Measurements from ENCODE around the gene BIRC2. TPM values are rescaled to one million over a fixed set of nuclear protein-coding genes. Genes with fewer than 3 reads are reported as not detected.

Gene BIRC2
- total and polyA plus RNA-seq, 9 of the 15 experiments (the other 6 are each of a cell fraction or from before 2014, with no cell fraction given): 14.3 to 45.9 (median 20.7) TPM

- no peak for TF ChIP-seq POLR3A (IDR thresholded peaks at IDR 0.05; ENCODE audit: borderline replicate concordance, extremely low read depth, insufficient read depth, insufficient read length)
- peak; percentile 30; the same call in 1 of the 2 replicates for TF ChIP-seq TCF3 (CRISPR knock-in tag; IDR thresholded peaks at IDR 0.05)
- peak; percentile 42 for TF ChIP-seq BRD9 (IDR thresholded peaks at IDR 0.05; ENCODE audit: low read depth, partially characterized antibody)
- TF ChIP-seq, protein P1, sequence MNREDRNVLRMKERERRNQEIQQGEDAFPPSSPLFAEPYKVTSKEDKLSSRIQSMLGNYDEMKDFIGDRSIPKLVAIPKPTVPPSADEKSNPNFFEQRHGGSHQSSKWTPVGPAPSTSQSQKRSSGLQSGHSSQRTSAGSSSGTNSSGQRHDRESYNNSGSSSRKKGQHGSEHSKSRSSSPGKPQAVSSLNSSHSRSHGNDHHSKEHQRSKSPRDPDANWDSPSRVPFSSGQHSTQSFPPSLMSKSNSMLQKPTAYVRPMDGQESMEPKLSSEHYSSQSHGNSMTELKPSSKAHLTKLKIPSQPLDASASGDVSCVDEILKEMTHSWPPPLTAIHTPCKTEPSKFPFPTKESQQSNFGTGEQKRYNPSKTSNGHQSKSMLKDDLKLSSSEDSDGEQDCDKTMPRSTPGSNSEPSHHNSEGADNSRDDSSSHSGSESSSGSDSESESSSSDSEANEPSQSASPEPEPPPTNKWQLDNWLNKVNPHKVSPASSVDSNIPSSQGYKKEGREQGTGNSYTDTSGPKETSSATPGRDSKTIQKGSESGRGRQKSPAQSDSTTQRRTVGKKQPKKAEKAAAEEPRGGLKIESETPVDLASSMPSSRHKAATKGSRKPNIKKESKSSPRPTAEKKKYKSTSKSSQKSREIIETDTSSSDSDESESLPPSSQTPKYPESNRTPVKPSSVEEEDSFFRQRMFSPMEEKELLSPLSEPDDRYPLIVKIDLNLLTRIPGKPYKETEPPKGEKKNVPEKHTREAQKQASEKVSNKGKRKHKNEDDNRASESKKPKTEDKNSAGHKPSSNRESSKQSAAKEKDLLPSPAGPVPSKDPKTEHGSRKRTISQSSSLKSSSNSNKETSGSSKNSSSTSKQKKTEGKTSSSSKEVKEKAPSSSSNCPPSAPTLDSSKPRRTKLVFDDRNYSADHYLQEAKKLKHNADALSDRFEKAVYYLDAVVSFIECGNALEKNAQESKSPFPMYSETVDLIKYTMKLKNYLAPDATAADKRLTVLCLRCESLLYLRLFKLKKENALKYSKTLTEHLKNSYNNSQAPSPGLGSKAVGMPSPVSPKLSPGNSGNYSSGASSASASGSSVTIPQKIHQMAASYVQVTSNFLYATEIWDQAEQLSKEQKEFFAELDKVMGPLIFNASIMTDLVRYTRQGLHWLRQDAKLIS (CRISPR knock-in tag; IDR thresholded peaks at IDR 0.05): no peak
- peak; percentile 82 to 85 for TF ChIP-seq NRF1 (conservative IDR thresholded peaks at IDR 0.05 in 1 of 2, IDR thresholded peaks at IDR 0.05 in 1 of 2)
- TF ChIP-seq, protein P2, sequence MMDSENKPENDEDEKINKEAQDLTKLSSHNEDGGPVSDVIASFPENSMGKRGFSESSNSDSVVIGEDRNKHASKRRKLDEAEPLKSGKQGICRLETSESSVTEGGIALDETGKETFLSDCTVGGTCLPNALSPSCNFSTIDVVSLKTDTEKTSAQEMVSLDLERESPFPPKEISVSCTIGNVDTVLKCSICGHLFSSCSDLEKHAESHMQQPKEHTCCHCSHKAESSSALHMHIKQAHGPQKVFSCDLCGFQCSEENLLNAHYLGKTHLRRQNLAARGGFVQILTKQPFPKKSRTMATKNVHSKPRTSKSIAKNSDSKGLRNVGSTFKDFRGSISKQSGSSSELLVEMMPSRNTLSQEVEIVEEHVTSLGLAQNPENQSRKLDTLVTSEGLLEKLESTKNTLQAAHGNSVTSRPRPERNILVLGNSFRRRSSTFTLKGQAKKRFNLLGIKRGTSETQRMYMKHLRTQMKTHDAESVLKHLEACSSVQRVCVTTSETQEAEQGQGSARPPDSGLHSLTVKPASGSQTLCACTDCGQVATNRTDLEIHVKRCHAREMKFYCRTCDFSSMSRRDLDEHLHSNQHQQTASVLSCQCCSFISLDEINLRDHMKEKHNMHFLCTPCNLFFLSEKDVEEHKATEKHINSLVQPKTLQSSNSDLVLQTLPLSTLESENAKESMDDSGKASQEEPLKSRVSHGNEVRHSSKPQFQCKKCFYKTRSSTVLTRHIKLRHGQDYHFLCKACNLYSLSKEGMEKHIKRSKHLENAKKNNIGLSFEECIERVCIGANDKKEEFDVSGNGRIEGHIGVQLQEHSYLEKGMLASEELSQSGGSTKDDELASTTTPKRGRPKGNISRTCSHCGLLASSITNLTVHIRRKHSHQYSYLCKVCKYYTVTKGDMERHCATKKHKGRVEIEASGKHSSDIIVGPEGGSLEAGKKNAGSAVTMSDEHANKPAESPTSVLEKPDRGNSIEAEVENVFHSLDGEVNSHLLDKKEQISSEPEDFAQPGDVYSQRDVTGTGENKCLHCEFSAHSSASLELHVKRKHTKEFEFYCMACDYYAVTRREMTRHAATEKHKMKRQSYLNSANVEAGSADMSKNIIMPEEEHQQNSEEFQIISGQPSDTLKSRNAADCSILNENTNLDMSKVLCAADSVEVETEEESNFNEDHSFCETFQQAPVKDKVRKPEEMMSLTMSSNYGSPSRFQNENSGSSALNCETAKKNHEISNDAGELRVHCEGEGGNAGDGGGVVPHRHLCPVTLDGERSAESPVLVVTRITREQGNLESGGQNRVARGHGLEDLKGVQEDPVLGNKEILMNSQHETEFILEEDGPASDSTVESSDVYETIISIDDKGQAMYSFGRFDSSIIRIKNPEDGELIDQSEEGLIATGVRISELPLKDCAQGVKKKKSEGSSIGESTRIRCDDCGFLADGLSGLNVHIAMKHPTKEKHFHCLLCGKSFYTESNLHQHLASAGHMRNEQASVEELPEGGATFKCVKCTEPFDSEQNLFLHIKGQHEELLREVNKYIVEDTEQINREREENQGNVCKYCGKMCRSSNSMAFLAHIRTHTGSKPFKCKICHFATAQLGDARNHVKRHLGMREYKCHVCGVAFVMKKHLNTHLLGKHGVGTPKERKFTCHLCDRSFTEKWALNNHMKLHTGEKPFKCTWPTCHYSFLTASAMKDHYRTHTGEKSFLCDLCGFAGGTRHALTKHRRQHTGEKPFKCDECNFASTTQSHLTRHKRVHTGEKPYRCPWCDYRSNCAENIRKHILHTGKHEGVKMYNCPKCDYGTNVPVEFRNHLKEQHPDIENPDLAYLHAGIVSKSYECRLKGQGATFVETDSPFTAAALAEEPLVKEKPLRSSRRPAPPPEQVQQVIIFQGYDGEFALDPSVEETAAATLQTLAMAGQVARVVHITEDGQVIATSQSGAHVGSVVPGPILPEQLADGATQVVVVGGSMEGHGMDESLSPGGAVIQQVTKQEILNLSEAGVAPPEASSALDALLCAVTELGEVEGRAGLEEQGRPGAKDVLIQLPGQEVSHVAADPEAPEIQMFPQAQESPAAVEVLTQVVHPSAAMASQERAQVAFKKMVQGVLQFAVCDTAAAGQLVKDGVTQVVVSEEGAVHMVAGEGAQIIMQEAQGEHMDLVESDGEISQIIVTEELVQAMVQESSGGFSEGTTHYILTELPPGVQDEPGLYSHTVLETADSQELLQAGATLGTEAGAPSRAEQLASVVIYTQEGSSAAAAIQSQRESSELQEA (IDR thresholded peaks at IDR 0.05; ENCODE audit: low read depth): no peak
- no peak for TF ChIP-seq FOXO4 (CRISPR knock-in tag; IDR thresholded peaks at IDR 0.05)
- TF ChIP-seq NCOA2 (IDR thresholded peaks at IDR 0.05; ENCODE audit: partially characterized antibody in 2 of 2): no peak
- TF ChIP-seq SMARCA5 (IDR thresholded peaks at IDR 0.05): no peak; the same call in 1 of the 2 replicates
- TF ChIP-seq HNRNPH1 (optimal IDR thresholded peaks at IDR 0.05; ENCODE audit: low read depth, low read length): no peak
- no peak for TF ChIP-seq MCM5 (IDR thresholded peaks at IDR 0.05; ENCODE audit: low read depth)
- TF ChIP-seq ZNF239 (CRISPR knock-in tag; IDR thresholded peaks at IDR 0.05): no peak
- no peak for TF ChIP-seq NR2C2 (CRISPR knock-in tag; IDR thresholded peaks at IDR 0.05)
- peak; percentile 60; the same call in 1 of the 2 replicates for TF ChIP-seq NR2C2 (tag; IDR thresholded peaks at IDR 0.05)
- peak; percentile 91 for TF ChIP-seq POLR2A (conservative IDR thresholded peaks at IDR 0.05)
Measured at GRCh38 chr11:102346748-102347461, at the start of gene BIRC2 (continued).

Data from K562 (cell line).